Measurements from ENCODE around the gene ZNF91.
"Not testable (repeated sequence)": the region's sequence is repeated elsewhere in the genome, so short reads cannot be mapped to it uniquely, and the experiment has no call there.

The ZNF91 gene

GRCh38 chr19:23399443-23399842 lies 4.2 kb upstream of the ZNF91 start:
- no peak for TF ChIP-seq CTCF (IDR thresholded peaks at IDR 0.05; ENCODE audit: insufficient read depth, missing control alignments)
- no peak for FAIRE-seq
- no peak for DNase-seq (ENCODE audit: insufficient read length, low spot score)

- not testable (repeated sequence) for DNase-seq (ENCODE audit: insufficient read length, low spot score); FAIRE-seq
These were observed 449 bp upstream of the ZNF91 start for GRCh38 chr19:23395722-23396117.

GRCh38 chr19:23394511-23394910 lies 760 bp downstream of the ZNF91 start:
- FAIRE-seq, result no peak
- DNase-seq (ENCODE audit: insufficient read length, low spot score), result no peak
- TF ChIP-seq CTCF (IDR thresholded peaks at IDR 0.05; ENCODE audit: insufficient read depth, missing control alignments), result no peak

GRCh38 chr19:23393121-23393520 lies 2.1 kb downstream of the ZNF91 start:
- DNase-seq (ENCODE audit: insufficient read length, low spot score) (no peak), FAIRE-seq (no peak)
- no peak for TF ChIP-seq CTCF (IDR thresholded peaks at IDR 0.05; ENCODE audit: insufficient read depth, missing control alignments)

GRCh38 chr19:23391236-23391635 lies 4.0 kb downstream of the ZNF91 start:
- DNase-seq (ENCODE audit: insufficient read length, low spot score) (no peak), FAIRE-seq (no peak)
- no peak for TF ChIP-seq CTCF (IDR thresholded peaks at IDR 0.05; ENCODE audit: insufficient read depth, missing control alignments)

GRCh38 chr19:23385404-23385803 lies 9.9 kb downstream of the ZNF91 start:
- TF ChIP-seq CTCF (IDR thresholded peaks at IDR 0.05; ENCODE audit: insufficient read depth, missing control alignments), result no peak
- FAIRE-seq (no peak), DNase-seq (ENCODE audit: insufficient read length, low spot score) (no peak)

- no peak for FAIRE-seq
- no peak for TF ChIP-seq CTCF (IDR thresholded peaks at IDR 0.05; ENCODE audit: insufficient read depth, missing control alignments)
- DNase-seq (ENCODE audit: insufficient read length, low spot score), result no peak
These were observed 10.4 kb downstream of the ZNF91 start for GRCh38 chr19:23384858-23385257.

- FAIRE-seq (no peak), DNase-seq (ENCODE audit: insufficient read length, low spot score) (no peak)
- TF ChIP-seq CTCF (IDR thresholded peaks at IDR 0.05; ENCODE audit: insufficient read depth, missing control alignments), result no peak
These were observed 11.1 kb downstream of the ZNF91 start for GRCh38 chr19:23384166-23384565.
